GF-D8 (cell line): Measurements from ENCODE around the gene PCDHGA8.
"Not testable (repeated sequence)": the region's sequence is repeated elsewhere in the genome, so short reads cannot be mapped to it uniquely, and the experiment has no call there.

Experiments
- DNase-seq: peaks from one replicate; lab custom pipeline; 2025; lab: John Stamatoyannopoulos, UW

Gene PCDHGA8

GRCh38 chr5:141371572-141372475 is 20.6 kb upstream of the PCDHGA8 start:
- no peak for DNase-seq

DNA sequence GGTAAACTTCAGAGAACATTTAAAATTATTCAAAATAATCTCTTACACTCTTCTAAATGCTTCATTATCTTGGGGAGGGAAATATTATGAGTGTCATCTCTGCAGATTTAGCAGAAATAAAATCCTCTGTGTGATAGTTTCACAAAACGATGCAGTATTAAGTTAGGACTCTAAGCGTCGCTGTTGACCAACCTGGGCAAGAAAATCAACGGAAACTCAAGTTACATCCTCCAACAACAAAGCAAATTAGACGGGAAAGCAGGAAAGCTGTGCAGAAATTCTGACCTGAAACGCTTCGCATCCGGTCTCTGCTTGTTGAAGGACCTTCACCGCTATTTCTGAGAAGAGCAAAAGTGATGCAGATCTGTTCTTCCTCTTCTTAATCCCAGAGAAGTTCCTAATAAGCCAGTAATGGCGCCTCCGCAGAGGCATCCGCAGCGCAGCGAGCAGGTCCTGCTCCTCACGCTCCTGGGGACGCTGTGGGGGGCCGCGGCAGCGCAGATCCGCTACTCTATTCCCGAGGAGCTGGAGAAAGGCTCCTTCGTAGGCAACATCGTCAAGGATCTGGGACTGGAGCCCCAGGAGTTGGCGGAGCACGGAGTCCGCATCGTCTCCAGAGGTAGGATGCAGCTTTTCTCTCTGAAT is 18.6 kb upstream of the PCDHGA8 start, which contains the start of gene PCDHGA6:
TSS of gene PCDHGA6 (plus strand) at position 219 of the 645 bp plus-strand sequence. CDS start at position 412, 193 bp downstream.
- no peak for DNase-seq

DNA sequence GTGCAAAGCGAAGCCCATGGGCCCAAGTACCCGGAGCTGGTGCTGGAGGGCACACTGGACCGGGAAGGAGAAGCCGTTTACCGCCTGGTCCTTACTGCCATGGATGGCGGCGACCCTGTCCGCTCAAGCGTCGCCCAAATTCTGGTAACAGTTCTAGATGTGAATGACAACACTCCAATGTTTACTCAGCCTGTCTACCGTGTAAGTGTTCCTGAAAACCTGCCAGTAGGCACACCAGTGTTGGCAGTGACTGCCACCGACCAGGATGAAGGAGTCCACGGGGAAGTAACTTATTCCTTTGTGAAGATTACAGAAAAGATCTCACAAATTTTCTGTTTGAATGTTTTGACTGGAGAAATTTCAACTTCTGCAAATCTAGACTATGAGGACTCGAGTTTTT is 17.8 kb upstream of the PCDHGA8 start:
- DNase-seq = no peak

- not testable (repeated sequence) for DNase-seq
Measured at GRCh38 chr5:141375444-141376155, 16.8 kb upstream of the PCDHGA8 start.

- DNase-seq = no peak
Measured at GRCh38 chr5:141382469-141383294, 9.8 kb upstream of the PCDHGA8 start, which contains the start of gene PCDHGA7. PCDHGA7 (plus strand) TSS chr5:141382742; CDS start chr5:141382900, 158 bp downstream.

DNA sequence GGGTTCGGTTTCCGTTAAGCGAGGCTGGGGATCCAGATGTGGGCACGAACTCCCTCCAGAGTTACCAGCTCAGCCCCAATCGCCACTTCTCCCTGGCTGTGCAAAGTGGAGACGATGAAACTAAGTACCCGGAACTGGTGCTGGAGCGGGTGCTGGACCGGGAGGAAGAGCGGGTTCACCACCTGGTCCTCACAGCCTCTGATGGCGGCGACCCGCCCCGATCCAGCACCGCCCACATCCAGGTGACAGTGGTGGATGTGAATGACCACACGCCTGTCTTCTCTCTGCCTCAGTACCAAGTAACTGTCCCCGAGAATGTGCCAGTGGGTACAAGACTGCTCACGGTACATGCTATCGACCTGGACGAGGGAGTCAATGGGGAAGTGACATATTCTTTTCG is 9.1 kb upstream of the PCDHGA8 start:
- no peak for DNase-seq

GRCh38 chr5:141384471-141385267 is 7.8 kb upstream of the PCDHGA8 start:
- no peak for DNase-seq

DNA sequence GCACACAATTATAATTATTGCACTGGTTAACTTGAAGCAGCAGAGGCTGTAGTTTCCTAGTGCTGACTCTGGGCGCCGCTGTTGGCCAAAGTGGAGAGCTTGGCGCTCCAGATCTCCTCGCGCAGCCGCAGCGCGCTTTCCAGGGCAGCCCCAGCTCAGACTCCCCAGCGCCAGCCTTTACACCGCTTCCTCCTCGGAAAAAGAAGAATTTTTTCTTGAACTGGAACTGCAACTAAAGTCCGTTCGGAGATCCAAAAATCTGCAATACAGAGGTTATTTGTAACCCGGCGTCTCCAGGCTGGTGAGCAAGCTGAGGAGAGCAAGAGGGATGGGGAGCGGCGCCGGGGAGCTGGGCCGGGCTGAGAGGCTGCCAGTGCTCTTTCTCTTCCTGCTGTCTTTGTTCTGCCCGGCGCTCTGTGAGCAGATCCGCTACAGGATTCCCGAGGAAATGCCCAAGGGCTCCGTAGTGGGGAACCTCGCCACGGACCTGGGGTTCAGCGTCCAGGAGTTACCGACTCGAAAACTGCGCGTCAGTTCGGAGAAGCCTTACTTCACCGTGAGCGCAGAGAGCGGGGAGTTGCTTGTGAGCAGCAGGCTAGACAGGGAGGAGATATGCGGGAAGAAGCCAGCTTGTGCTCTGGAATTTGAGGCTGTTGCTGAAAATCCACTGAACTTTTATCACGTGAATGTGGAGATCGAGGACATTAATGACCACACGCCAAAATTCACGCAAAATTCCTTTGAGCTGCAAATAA is 4.7 kb upstream of the PCDHGA8 start, which contains the start of gene PCDHGB4:
TSS of gene PCDHGB4 (plus strand) at position 142 of the 755 bp plus-strand sequence. CDS start at position 329, 187 bp downstream.
- DNase-seq = not testable (repeated sequence)

DNA sequence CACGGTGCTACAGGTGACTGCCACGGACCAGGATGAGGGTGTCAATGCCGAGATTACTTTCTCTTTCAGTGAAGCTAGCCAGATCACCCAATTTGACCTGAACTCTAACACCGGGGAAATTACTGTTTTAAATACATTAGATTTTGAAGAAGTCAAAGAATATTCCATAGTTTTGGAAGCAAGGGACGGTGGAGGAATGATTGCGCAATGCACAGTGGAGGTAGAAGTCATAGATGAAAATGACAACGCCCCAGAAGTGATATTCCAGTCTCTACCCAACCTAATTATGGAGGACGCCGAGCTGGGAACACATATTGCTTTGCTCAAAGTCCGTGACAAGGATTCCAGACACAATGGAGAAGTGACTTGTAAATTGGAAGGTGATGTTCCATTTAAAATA is 3.8 kb upstream of the PCDHGA8 start:
- DNase-seq = no peak

DNA sequence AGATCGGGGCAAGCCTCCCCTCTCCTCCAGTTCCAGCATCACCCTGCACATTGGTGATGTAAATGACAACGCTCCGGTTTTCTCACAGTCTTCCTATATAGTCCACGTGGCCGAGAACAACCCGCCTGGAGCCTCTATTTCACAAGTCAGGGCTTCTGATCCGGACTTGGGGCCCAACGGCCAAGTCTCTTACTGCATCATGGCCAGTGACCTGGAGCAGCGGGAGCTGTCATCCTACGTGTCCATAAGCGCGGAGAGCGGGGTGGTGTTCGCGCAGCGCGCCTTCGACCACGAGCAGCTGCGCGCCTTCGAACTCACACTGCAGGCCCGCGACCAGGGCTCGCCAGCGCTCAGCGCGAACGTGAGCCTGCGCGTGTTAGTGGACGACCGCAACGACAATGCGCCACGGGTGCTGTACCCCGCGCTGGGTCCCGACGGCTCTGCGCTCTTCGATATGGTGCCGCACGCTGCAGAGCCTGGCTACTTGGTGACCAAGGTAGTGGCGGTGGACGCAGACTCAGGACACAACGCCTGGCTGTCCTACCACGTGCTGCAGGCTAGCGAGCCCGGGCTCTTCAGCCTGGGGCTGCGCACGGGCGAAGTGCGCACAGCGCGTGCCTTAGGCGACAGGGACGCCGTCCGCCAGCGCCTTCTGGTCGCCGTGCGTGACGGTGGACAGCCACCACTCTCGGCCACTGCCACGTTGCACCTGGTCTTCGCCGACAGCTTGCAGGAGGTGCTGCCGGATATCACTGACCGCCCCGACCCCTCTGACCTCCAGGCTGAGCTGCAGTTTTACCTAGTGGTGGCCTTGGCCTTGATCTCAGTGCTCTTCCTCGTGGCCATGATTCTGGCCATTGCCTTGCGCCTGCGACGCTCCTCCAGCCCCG is 3.0 kb upstream of the PCDHGA8 start:
- no peak for DNase-seq

- DNase-seq = no peak
Measured at GRCh38 chr5:141393267-141393666, 834 bp downstream of the PCDHGA8 start.

DNA sequence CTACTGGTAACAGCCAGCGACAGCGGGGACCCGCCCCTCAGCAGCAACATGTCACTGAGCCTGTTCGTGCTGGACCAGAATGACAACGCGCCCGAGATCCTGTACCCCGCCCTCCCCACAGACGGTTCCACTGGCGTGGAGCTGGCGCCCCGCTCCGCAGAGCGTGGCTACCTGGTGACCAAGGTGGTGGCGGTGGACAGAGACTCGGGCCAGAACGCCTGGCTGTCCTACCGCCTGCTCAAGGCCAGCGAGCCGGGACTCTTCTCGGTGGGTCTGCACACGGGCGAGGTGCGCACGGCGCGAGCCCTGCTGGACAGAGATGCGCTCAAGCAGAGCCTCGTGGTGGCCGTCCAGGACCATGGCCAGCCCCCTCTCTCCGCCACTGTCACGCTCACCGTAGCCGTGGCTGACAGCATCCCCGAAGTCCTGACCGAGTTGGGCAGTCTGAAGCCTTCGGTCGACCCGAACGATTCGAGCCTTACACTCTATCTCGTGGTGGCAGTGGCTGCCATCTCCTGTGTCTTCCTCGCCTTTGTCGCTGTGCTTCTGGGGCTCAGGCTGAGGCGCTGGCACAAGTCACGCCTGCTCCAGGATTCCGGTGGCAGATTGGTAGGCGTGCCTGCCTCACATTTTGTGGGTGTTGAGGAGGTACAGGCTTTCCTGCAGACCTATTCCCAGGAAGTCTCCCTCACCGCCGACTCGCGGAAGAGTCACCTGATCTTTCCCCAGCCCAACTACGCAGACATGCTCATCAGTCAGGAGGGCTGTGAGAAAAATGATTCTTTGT is 2.2 kb downstream of the PCDHGA8 start:
- not testable (repeated sequence) for DNase-seq

- not testable (repeated sequence) for DNase-seq
Measured at GRCh38 chr5:141397756-141398551, 5.5 kb downstream of the PCDHGA8 start, which contains the start of gene PCDHGB5. PCDHGB5 (plus strand) TSS chr5:141397947; CDS start chr5:141398128, 181 bp downstream.

- DNase-seq = no peak
Measured at GRCh38 chr5:141398608-141399007, 6.2 kb downstream of the PCDHGA8 start.

DNA sequence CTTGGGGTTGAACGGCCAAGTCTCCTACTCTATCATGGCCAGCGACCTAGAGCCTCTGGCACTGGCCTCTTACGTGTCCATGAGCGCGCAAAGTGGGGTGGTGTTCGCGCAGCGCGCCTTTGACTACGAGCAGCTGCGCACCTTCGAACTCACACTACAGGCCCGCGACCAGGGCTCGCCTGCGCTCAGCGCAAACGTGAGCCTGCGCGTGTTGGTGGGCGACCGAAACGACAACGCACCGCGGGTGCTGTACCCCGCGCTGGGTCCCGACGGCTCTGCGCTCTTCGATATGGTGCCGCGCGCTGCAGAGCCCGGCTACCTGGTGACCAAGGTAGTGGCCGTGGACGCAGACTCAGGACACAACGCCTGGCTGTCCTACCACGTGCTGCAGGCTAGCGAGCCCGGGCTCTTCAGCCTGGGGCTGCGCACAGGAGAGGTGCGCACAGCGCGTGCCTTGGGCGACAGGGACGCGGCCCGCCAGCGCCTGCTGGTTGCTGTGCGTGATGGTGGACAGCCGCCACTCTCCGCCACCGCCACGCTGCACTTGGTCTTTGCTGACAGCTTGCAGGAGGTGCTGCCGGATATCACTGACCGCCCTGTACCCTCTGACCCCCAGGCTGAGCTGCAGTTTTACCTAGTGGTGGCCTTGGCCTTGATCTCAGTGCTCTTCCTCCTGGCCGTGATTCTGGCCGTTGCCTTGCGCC is 7.3 kb downstream of the PCDHGA8 start:
- no peak for DNase-seq

- no peak for DNase-seq
Measured at GRCh38 chr5:141402553-141403243, 10.3 kb downstream of the PCDHGA8 start, which contains the start of gene PCDHGA9. PCDHGA9 (plus strand) TSS chr5:141402778; CDS start chr5:141402953, 175 bp downstream.
